Right ventricle myocardium inferior (tissue), 1 donor: ENCODE results near the gene GTF2F2. TPM values are rescaled to one million over a fixed set of nuclear protein-coding genes. Genes with fewer than 3 reads are reported as not detected.

Source experiments
- ATAC-seq: fragments of 200-7000 bp; cut with Tn5 transposase; one replicate; pipeline ENCODE4 v1.9.1; 2020; ENCODE audit warnings: mild to moderate bottlenecking, moderate library complexity
- DNase-seq: peaks from one replicate; pipeline ENCODE4 v3.0.0; 2021; ENCODE audit errors: missing footprints
- intact Hi-C: fragments of 100-400 bp; cut with DNase I; formaldehyde crosslinking; loops from one replicate; pipeline ENCODE4 v1.11.0; 2022
- total RNA-seq: library from RNA; stranded (reverse); fragmentation: NEBNext Ultra II Directional; extraction: Animal tissue kit (Norgen Biotek cat#: 25700); gene quantifications from one replicate; pipeline ENCODE4 v1.2.1, GENCODE V29; 2021
- donor health status: DM: no; HTN: yes; CAD: no; lungs with severe emphysema.

Gene GTF2F2
- total RNA-seq, 1 donor from 2014 or later = 19.7 TPM

GRCh38 chr13:45310341-45311131, 190.2 kb downstream of the GTF2F2 start:
- intact Hi-C loops = loop anchor here (2.0 kb wide), 1 partner anchor 30 kb away; the partner anchor contains the start of gene TPT1
- ATAC-seq = no peak
- DNase-seq = no peak

GRCh38 chr13:45314822-45315221, 194.5 kb downstream of the GTF2F2 start:
- intact Hi-C loops = no loop called here

GRCh38 chr13:45315520-45316167, 195.3 kb downstream of the GTF2F2 start:
- intact Hi-C loops = no loop called here

More at GRCh38 chr13:45314822-45315221, 194.5 kb downstream of the GTF2F2 start:
- ATAC-seq (no peak), DNase-seq (no peak)

GRCh38 chr13:45316338-45316737, 196.0 kb downstream of the GTF2F2 start:
- intact Hi-C loops = no loop called here
- ATAC-seq (no peak), DNase-seq (no peak)

More at GRCh38 chr13:45315520-45316167, 195.3 kb downstream of the GTF2F2 start:
- ATAC-seq = peak; percentile 78
- DNase-seq = no peak

GRCh38 chr13:45316996-45317395, 196.7 kb downstream of the GTF2F2 start:
- intact Hi-C loops = no loop called here
- DNase-seq (no peak), ATAC-seq (no peak)

- intact Hi-C loops = no loop called here
- DNase-seq = no peak
- peak; percentile 14 for ATAC-seq
Measured at GRCh38 chr13:45320876-45321629, 200.7 kb downstream of the GTF2F2 start.

- ATAC-seq (peak; percentile 94), DNase-seq (peak; percentile 81)
- intact Hi-C loops = no loop called here
Measured at GRCh38 chr13:45325806-45326205, 205.5 kb downstream of the GTF2F2 start.

- intact Hi-C loops = no loop called here
- DNase-seq (no peak), ATAC-seq (no peak)
Measured at GRCh38 chr13:45327253-45327955, 207.1 kb downstream of the GTF2F2 start.

GRCh38 chr13:45328661-45329111, 208.4 kb downstream of the GTF2F2 start:
- ATAC-seq (no peak), DNase-seq (no peak)
- intact Hi-C loops = no loop called here

GRCh38 chr13:45331123-45331619, 210.9 kb downstream of the GTF2F2 start:
- intact Hi-C loops = no loop called here
- DNase-seq (no peak), ATAC-seq (no peak)

- intact Hi-C loops = no loop called here
- no peak for DNase-seq
- ATAC-seq = no peak
Measured at GRCh38 chr13:45331692-45332035, 211.4 kb downstream of the GTF2F2 start.

- no peak for DNase-seq
- ATAC-seq = peak; percentile 33
- intact Hi-C loops = no loop called here
Measured at GRCh38 chr13:45332036-45332830, 211.9 kb downstream of the GTF2F2 start.

GRCh38 chr13:45332831-45333219, 212.5 kb downstream of the GTF2F2 start:
- intact Hi-C loops = no loop called here
- ATAC-seq (no peak), DNase-seq (no peak)

GRCh38 chr13:45333251-45333976, 213.1 kb downstream of the GTF2F2 start:
- intact Hi-C loops = no loop called here
- DNase-seq (no peak), ATAC-seq (no peak)
